ENCODE measurements around the gene ALS2CL.
"Not testable (repeated sequence)": the region's sequence is repeated elsewhere in the genome, so short reads cannot be mapped to it uniquely, and the experiment has no call there.

ALS2CL gene, protein sequence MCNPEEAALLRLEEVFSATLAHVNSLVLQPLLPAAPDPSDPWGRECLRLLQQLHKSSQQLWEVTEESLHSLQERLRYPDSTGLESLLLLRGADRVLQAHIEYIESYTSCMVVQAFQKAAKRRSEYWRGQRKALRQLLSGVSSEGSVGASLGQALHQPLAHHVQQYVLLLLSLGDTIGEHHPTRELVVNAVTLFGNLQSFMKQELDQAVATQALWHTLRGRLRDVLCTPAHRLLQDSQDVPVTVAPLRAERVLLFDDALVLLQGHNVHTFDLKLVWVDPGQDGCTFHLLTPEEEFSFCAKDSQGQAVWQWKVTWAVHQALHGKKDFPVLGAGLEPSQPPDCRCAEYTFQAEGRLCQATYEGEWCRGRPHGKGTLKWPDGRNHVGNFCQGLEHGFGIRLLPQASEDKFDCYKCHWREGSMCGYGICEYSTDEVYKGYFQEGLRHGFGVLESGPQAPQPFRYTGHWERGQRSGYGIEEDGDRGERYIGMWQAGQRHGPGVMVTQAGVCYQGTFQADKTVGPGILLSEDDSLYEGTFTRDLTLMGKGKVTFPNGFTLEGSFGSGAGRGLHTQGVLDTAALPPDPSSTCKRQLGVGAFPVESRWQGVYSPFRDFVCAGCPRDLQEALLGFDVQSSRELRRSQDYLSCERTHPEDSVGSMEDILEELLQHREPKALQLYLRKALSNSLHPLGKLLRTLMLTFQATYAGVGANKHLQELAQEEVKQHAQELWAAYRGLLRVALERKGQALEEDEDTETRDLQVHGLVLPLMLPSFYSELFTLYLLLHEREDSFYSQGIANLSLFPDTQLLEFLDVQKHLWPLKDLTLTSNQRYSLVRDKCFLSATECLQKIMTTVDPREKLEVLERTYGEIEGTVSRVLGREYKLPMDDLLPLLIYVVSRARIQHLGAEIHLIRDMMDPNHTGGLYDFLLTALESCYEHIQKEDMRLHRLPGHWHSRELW

DNA sequence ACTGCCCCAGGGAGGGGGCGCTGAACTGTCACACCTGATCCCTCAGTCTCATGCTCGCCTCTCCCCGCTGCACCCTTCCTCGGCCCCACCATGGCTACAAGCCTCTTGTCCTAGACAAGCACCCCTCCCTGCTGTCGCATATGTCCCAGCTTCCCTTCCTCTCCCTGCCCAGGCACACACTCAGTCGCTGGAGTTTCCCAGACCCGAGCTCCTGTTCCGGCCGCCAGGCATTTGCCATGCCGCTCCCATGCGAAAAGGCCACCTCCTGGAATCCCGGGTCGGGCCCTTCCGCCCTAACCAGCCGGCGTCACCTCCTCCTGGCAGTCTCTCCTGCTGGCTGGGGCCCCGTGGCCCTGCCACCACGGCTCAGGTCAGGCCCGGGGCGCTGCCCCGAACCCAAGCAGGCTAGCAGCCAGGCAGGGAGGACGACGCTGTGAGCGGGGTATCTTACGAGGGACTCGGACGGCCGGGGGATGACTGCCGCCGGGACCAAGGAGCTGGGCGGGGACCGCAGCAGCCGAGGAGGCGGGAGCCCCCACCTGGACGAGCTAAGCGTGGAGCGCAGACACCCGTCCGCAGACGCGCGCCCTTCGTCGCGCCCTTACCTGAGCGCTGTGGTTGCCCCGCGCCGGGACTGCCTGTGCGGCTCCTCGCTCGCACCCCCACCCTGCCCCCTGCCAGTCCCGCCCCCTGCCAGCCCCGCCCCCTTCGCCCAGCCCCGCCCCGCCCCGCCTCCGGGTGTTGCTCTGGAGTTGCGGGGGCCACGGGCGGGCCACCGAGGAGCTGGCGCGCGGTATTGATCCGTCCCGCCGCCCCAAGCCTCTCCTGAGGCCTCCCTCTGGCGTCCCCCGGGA lies at the start of gene ALS2CL:
TSS of gene ALS2CL (minus strand) at position 642 of the 854 bp plus-strand sequence. CDS start 4,239 bp downstream, outside the sequence.
- H3K27me3 ChIP-seq (ENCODE audit: insufficient read depth, low read depth, severe bottlenecking): no peaks in the 10 kb centered on the region
- H3K36me3 ChIP-seq: no peaks in the 10 kb centered on the region
- peak within 1 kb of the TSS; percentile 52 for H3K4me3 ChIP-seq (ENCODE audit: low read depth, low read length)
- H3K9me3 ChIP-seq (ENCODE audit: severe bottlenecking): no peaks in the 10 kb centered on the region
- TF ChIP-seq, protein P1, sequence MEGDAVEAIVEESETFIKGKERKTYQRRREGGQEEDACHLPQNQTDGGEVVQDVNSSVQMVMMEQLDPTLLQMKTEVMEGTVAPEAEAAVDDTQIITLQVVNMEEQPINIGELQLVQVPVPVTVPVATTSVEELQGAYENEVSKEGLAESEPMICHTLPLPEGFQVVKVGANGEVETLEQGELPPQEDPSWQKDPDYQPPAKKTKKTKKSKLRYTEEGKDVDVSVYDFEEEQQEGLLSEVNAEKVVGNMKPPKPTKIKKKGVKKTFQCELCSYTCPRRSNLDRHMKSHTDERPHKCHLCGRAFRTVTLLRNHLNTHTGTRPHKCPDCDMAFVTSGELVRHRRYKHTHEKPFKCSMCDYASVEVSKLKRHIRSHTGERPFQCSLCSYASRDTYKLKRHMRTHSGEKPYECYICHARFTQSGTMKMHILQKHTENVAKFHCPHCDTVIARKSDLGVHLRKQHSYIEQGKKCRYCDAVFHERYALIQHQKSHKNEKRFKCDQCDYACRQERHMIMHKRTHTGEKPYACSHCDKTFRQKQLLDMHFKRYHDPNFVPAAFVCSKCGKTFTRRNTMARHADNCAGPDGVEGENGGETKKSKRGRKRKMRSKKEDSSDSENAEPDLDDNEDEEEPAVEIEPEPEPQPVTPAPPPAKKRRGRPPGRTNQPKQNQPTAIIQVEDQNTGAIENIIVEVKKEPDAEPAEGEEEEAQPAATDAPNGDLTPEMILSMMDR (IDR thresholded peaks at IDR 0.05; ENCODE audit: low read depth, low read length): no peak
- H3K27ac ChIP-seq: no peak within 1 kb of the TSS
- DNase-seq: peak; percentile 32

DNA sequence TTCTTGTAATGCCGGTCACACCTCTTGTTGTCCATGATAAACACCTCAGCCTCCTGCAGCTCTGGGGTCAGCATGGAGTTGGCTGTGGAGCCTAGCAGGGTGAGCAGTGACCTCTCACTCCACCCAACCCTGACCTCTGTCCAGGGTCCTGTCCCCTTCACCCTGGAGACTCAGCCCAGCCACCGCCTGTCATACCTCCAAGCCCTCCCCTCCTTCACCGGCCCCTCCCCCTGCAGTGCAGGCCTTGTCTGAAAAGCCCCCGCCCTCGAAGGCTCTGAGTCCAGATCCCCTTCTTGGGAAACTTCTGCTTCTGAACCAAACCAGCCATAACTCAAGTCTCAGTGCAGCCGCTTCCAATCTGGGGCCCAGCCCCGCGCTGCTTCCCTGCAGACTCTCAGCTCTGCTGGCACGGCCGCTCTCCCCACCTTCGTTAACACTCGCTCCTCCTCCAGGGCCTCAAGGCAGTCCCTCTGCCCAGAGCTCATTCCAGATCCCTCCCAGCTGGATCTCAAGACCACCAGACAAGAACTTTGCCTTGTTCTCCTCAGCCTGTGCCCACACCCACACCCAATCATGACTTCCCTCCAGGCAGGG lies 49.6 kb upstream of the ALS2CL start:
- no peak for DNase-seq
- Histone ChIP-seq H3K9me3 (ENCODE audit: severe bottlenecking) (no peaks in the 10 kb centered on the region), H3K27me3 (ENCODE audit: insufficient read depth, low read depth, severe bottlenecking) (no peaks in the 10 kb centered on the region), H3K36me3 (no peaks in the 10 kb centered on the region), H3K27ac (no peak overlapping the region), H3K4me3 (ENCODE audit: low read depth, low read length) (no peak overlapping the region)
- TF ChIP-seq, protein P1 (IDR thresholded peaks at IDR 0.05; ENCODE audit: low read depth, low read length): no peak

DNA sequence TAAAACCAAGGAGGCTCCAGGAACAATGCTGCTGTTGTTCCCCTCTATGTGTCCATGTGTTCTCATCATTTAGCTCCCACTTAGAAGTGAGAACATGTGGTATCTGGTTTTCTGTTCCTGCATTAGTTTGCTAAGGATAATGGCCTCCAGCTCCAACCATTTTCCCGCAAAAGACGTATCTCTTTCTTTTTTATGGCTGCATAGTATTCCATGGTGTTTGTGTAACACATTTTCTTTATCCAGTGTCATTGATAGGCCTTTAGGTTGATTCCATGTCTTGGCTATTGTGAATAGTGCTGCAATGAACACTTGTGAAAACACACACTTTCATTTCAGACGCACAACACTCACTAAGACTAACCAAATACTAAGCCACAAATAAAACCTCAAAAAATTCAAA lies 46.1 kb upstream of the ALS2CL start:
- DNase-seq; H3K27me3 ChIP-seq (ENCODE audit: insufficient read depth, low read depth, severe bottlenecking); H3K27ac ChIP-seq; H3K4me3 ChIP-seq (ENCODE audit: low read depth, low read length); H3K36me3 ChIP-seq; H3K9me3 ChIP-seq (ENCODE audit: severe bottlenecking): not testable (repeated sequence)

DNA sequence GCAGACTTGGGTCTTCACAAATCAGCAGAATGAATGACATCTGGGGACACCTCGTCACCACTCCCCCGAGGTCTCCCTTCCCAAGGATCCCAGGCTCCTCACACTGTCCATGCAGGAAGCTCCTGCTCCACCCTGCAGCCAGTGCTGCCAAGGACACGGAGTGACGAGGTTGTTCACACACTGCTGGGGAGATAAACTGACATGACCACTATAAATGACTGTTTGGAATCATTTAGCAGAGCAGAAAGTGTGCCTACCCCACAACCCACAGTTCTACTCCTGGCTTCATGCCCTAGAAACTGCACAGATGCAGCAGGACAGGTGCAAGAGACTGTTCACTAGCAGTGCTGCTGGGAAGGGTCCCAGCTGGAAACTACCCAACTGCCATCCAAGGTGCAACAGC lies 43.9 kb upstream of the ALS2CL start:
- H3K4me3 ChIP-seq (ENCODE audit: low read depth, low read length): no peak overlapping the region
- TF ChIP-seq, protein P1 (IDR thresholded peaks at IDR 0.05; ENCODE audit: low read depth, low read length): no peak
- DNase-seq: no peak
- no peaks in the 10 kb centered on the region for H3K36me3 ChIP-seq
- H3K9me3 ChIP-seq (ENCODE audit: severe bottlenecking): no peaks in the 10 kb centered on the region
- no peak overlapping the region for H3K27ac ChIP-seq
- no peaks in the 10 kb centered on the region for H3K27me3 ChIP-seq (ENCODE audit: insufficient read depth, low read depth, severe bottlenecking)

DNA sequence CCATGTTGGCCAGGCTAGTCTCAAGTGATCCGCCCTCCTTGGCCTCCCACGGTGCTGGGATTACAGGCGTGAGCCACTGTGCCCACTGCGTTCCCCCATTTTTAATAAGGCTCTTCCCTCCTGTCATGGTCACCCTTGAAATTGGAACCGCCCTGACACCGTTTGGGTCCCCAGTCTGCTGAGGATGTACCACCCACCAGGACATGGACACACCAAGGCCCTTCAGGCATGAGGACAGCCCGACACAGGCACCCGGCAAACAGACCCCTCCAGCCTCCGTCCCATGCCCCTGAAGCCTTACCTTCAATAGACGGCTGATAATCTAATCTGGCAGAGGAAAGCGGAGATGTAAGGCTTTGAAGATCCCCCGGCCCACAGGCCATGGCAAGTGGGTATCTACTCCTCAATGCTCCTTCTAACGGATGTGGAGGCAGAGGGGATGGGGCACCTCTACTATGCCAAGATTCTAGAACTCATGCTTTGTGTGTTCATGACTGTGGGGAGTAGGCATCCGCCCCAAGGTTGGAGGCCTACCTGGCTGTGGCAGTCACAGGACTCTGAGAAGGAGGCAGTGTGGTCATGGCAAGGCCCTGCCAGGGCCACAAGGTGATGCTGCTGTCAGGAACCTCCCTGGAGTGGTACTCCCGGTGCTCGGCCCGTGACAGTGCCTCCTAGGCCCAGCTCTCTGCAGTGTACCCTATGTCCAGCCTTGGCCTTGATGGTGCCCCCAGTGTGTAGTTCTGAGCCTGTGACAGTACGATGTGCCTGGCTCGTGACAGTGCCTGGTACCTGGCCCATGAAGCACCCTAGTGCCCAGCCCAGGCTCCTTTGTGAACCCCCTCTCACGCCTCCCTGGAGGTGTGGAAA lies 42.8 kb upstream of the ALS2CL start:
- Histone ChIP-seq H3K9me3 (ENCODE audit: severe bottlenecking) (no peaks in the 10 kb centered on the region), H3K27me3 (ENCODE audit: insufficient read depth, low read depth, severe bottlenecking) (no peaks in the 10 kb centered on the region), H3K36me3 (no peaks in the 10 kb centered on the region), H3K4me3 (ENCODE audit: low read depth, low read length) (no peak overlapping the region), H3K27ac (no peak overlapping the region)
- TF ChIP-seq, protein P1 (IDR thresholded peaks at IDR 0.05; ENCODE audit: low read depth, low read length): no peak
- DNase-seq: no peak
